ENCODE data around the gene IGSF1.

IGSF1 gene

GRCh38 chrX:131271274-131271673 is 17.8 kb downstream of the IGSF1 start:
- H2AFZ ChIP-seq (ENCODE audit: low read length): no peak overlapping the region
- H4K20me1 ChIP-seq (ENCODE audit: insufficient read depth, low read length): no peaks in the 10 kb centered on the region
- H3K9me2 ChIP-seq (replicated peaks; ENCODE audit: insufficient read depth, low read length): no peaks in the 10 kb centered on the region
- no peak overlapping the region for H3K9ac ChIP-seq (ENCODE audit: low read length)
- no peak overlapping the region for H3K4me2 ChIP-seq (ENCODE audit: low read depth, low read length)
- H3K27me3 ChIP-seq (replicated peaks; ENCODE audit: insufficient read depth, low read length): no peaks in the 10 kb centered on the region
- no peak overlapping the region for H3K27ac ChIP-seq (ENCODE audit: low read length)
- H3K79me2 ChIP-seq (ENCODE audit: low read length): no peaks in the 10 kb centered on the region
- H3K9me3 ChIP-seq (replicated peaks; ENCODE audit: insufficient read depth, low read length): no peaks in the 10 kb centered on the region
- H3K4me3 ChIP-seq (ENCODE audit: low read length): no peak overlapping the region
- DNase-seq: no peak
- no peaks in the 10 kb centered on the region for H3K36me3 ChIP-seq (replicated peaks; ENCODE audit: insufficient read depth, low read length)
- no peaks in the 10 kb centered on the region for H3F3A ChIP-seq (ENCODE audit: insufficient read depth, low read length)
- TF ChIP-seq EZH2 (optimal IDR thresholded peaks at IDR 0.05; ENCODE audit: low read depth, low read length): no peak
- TF ChIP-seq CTCF (IDR thresholded peaks at IDR 0.05; ENCODE audit: low read length): no peak
- TF ChIP-seq EZH2phosphoT487 (IDR thresholded peaks at IDR 0.05; ENCODE audit: low read length): no peak
- no peaks in the 10 kb centered on the region for H3K4me1 ChIP-seq (ENCODE audit: low read length)

DNA sequence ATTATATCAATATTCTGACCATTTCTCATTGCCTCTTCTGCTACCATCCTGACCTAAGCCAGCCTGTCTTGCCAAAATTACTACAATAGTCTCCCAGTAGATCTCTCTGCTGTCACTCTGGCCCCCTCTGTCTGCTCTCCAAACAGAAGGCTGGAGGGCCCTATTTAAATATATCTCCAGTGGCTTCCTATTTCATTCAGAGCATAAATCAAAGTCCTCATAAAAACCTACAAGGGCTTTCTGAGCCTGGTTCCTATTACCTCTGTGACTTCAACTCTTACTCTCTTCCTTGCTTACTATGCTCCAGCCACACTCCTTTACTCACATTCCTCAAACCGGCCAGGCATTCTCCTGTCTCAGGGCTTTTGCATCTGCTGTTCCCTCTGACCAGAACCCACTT is 19.0 kb downstream of the IGSF1 start:
- no peaks in the 10 kb centered on the region for H3K27me3 ChIP-seq (replicated peaks; ENCODE audit: insufficient read depth, low read length)
- H3F3A ChIP-seq (ENCODE audit: insufficient read depth, low read length): no peaks in the 10 kb centered on the region
- H3K4me1 ChIP-seq (ENCODE audit: low read length): no peaks in the 10 kb centered on the region
- no peaks in the 10 kb centered on the region for H4K20me1 ChIP-seq (ENCODE audit: insufficient read depth, low read length)
- H3K36me3 ChIP-seq (replicated peaks; ENCODE audit: insufficient read depth, low read length): no peaks in the 10 kb centered on the region
- no peaks in the 10 kb centered on the region for H3K79me2 ChIP-seq (ENCODE audit: low read length)
- no peaks in the 10 kb centered on the region for H3K9me2 ChIP-seq (replicated peaks; ENCODE audit: insufficient read depth, low read length)
- TF ChIP-seq EZH2 (optimal IDR thresholded peaks at IDR 0.05; ENCODE audit: low read depth, low read length): no peak
- TF ChIP-seq EZH2phosphoT487 (IDR thresholded peaks at IDR 0.05; ENCODE audit: low read length): no peak
- no peak for TF ChIP-seq CTCF (IDR thresholded peaks at IDR 0.05; ENCODE audit: low read length)
- no peak overlapping the region for H3K4me3 ChIP-seq (ENCODE audit: low read length)
- H3K9me3 ChIP-seq (replicated peaks; ENCODE audit: insufficient read depth, low read length): no peaks in the 10 kb centered on the region
- H2AFZ ChIP-seq (ENCODE audit: low read length): no peak overlapping the region
- H3K27ac ChIP-seq (ENCODE audit: low read length): no peak overlapping the region
- H3K9ac ChIP-seq (ENCODE audit: low read length): no peak overlapping the region
- DNase-seq: no peak
- no peak overlapping the region for H3K4me2 ChIP-seq (ENCODE audit: low read depth, low read length)

DNA sequence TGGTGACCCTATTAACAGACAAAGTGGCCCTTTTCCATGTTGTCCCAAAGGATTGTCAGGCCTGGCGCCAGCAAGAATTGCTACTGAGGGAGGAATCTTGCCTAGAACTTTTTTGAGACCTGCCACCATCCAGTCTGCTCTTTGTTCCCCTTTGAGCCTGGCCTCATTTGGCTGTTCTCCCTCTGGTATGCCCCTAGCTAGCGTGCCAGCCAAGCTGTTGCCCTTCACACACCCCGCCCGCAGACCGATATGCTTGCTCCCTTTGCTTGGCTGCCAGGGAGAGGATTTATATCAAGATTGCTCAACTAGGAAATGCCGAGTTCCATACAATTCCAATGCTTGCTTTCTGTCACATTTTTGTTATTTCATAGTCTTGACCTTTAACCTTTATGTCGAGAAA is 24.4 kb downstream of the IGSF1 start:
- DNase-seq: no peak
- Histone ChIP-seq H3K9me3 (replicated peaks; ENCODE audit: insufficient read depth, low read length) (no peaks in the 10 kb centered on the region), H3K9me2 (replicated peaks; ENCODE audit: insufficient read depth, low read length) (no peaks in the 10 kb centered on the region), H3K9ac (ENCODE audit: low read length) (no peak overlapping the region), H3K27ac (ENCODE audit: low read length) (no peak overlapping the region), H2AFZ (ENCODE audit: low read length) (no peak overlapping the region), H3K4me2 (ENCODE audit: low read depth, low read length) (no peak overlapping the region), H4K20me1 (ENCODE audit: insufficient read depth, low read length) (no peaks in the 10 kb centered on the region), H3K36me3 (replicated peaks; ENCODE audit: insufficient read depth, low read length) (no peaks in the 10 kb centered on the region), H3K79me2 (ENCODE audit: low read length) (no peaks in the 10 kb centered on the region), H3K27me3 (replicated peaks; ENCODE audit: insufficient read depth, low read length) (no peaks in the 10 kb centered on the region), H3F3A (ENCODE audit: insufficient read depth, low read length) (no peaks in the 10 kb centered on the region), H3K4me1 (ENCODE audit: low read length) (no peaks in the 10 kb centered on the region), H3K4me3 (ENCODE audit: low read length) (no peak overlapping the region)
- TF ChIP-seq CTCF (IDR thresholded peaks at IDR 0.05; ENCODE audit: low read length): no peak
- no peak for TF ChIP-seq EZH2phosphoT487 (IDR thresholded peaks at IDR 0.05; ENCODE audit: low read length)
- no peak for TF ChIP-seq EZH2 (optimal IDR thresholded peaks at IDR 0.05; ENCODE audit: low read depth, low read length)

All from MM.1S (cell line).